ENCODE data around the gene ZCCHC9. TPM values are rescaled to one million over a fixed set of nuclear protein-coding genes. Genes with fewer than 3 reads are reported as not detected.

Gene ZCCHC9
- total RNA-seq = 10 to 100 TPM; 12.6 to 23.0 (median 21.2) TPM

GRCh38 chr5:81301271-81302015 is at the start of gene ZCCHC9:
Gene ZCCHC9, plus strand, starts transcription at chr5:81301587. Its CDS starts 3,171 bp downstream, at chr5:81304758.
- TF ChIP-seq CTCF (IDR thresholded peaks at IDR 0.05) = peak in 1 of 3 donors; percentile 6
- TF ChIP-seq POLR2A (IDR thresholded peaks at IDR 0.05) = peak in 1 of 2 donors; percentile 9
- H3K4me3 ChIP-seq (ENCODE audit: low read depth, poor library complexity, severe bottlenecking) = peak within 1 kb of the TSS; percentile 98
- 0% methylated on average over 43 to 53 of the region's 54 CpGs for WGBS, 2 donors
- intact Hi-C loops (cut with DNase I; ENCODE audit: low total_unique reads) = no loop called here
- DNase-seq (ENCODE audit: low spot score in 2 of 2) = peak; percentile 93 to 98

- H3K4me3 ChIP-seq (ENCODE audit: low read depth, poor library complexity, severe bottlenecking) = no peak overlapping the region
- DNase-seq (ENCODE audit: low spot score in 2 of 2) = no peak
- no peak for TF ChIP-seq CTCF (IDR thresholded peaks at IDR 0.05)
- TF ChIP-seq POLR2A (IDR thresholded peaks at IDR 0.05) = no peak
- intact Hi-C loops (cut with DNase I; ENCODE audit: low total_unique reads) = no loop called here
- 79% methylated on average over 5 of the region's 5 CpGs for WGBS, 2 donors
These were observed 49.5 kb upstream of the ZCCHC9 start for GRCh38 chr5:81251922-81252321.

- DNase-seq (ENCODE audit: low spot score in 2 of 2) = no peak
- 86 to 90% methylated on average over 1 of the region's 1 CpG for WGBS, 2 donors
- H3K4me3 ChIP-seq (ENCODE audit: low read depth, poor library complexity, severe bottlenecking) = no peak overlapping the region
- TF ChIP-seq CTCF (IDR thresholded peaks at IDR 0.05) = no peak
- TF ChIP-seq POLR2A (IDR thresholded peaks at IDR 0.05) = no peak
- intact Hi-C loops (cut with DNase I; ENCODE audit: low total_unique reads) = no loop called here
These were observed 48.5 kb upstream of the ZCCHC9 start for GRCh38 chr5:81252904-81253303.

DNA sequence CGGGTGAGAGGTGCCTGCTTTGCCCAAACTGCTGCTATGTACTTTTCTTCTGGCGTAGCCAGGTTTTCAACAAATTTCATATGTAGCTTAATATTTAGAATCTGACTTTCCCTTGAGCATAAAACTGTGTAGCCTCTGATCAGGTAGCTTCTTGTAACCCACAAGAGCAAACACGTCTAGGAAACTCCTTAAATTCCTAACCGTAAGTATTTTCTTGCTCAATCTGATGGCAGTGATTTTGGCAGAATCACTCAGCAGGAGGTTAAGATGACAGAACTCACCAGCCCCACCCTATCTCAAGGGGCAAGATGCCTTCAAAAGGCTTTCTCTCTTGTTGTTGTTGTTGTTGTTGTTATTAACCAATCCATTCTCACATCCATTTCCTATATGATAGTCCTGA is 47.5 kb upstream of the ZCCHC9 start:
- no peak overlapping the region for H3K4me3 ChIP-seq (ENCODE audit: low read depth, poor library complexity, severe bottlenecking)
- no peak for DNase-seq (ENCODE audit: low spot score in 2 of 2)
- intact Hi-C loops (cut with DNase I; ENCODE audit: low total_unique reads) = no loop called here
- TF ChIP-seq POLR2A (IDR thresholded peaks at IDR 0.05) (no peak), CTCF (IDR thresholded peaks at IDR 0.05) (no peak)
- WGBS, 2 donors = 48 to 56% methylated on average over 4 of the region's 4 CpGs

DNA sequence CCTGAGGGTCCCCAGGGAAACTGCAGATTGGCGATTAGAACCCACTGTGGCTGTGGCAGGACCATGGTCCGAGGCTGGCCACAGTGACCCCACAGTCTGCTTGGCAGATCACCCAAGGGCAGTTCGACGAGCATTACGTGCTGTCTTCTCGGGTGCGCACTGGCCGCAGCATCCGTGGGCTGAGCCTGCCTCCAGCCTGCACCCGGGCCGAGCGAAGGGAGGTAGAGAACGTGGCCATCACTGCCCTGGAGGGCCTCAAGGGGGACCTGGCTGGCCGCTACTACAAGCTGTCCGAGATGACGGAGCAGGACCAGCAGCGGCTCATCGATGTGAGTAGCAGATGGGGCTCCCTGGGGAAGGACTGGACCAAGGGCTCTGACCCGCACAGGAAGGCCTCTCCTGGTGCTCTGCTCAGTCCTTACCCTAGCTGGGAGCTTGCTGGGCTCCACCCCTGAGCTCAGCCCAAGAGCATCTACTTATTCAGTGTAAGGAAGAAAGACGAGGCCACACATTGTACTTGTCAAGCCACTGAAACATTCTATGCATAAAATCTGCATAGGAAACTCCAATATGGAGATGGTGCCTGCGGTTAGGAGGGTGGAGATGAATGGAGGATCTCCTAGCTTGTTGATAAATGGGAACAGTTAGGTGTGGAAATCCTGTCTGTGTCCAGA is 46.4 kb upstream of the ZCCHC9 start:
- DNase-seq (ENCODE audit: low spot score in 2 of 2) = no peak
- TF ChIP-seq CTCF (IDR thresholded peaks at IDR 0.05) (no peak), POLR2A (IDR thresholded peaks at IDR 0.05) (no peak)
- WGBS, 2 donors = 96 to 98% methylated on average over 21 of the region's 21 CpGs
- H3K4me3 ChIP-seq (ENCODE audit: low read depth, poor library complexity, severe bottlenecking) = no peak overlapping the region
- intact Hi-C loops (cut with DNase I; ENCODE audit: low total_unique reads) = no loop called here

Measured in lower leg skin (tissue), 4 donors.